ENCODE results near the gene TMEM186.
"Not testable (repeated sequence)": the region's sequence is repeated elsewhere in the genome, so short reads cannot be mapped to it uniquely, and the experiment has no call there.

TMEM186 gene

DNA sequence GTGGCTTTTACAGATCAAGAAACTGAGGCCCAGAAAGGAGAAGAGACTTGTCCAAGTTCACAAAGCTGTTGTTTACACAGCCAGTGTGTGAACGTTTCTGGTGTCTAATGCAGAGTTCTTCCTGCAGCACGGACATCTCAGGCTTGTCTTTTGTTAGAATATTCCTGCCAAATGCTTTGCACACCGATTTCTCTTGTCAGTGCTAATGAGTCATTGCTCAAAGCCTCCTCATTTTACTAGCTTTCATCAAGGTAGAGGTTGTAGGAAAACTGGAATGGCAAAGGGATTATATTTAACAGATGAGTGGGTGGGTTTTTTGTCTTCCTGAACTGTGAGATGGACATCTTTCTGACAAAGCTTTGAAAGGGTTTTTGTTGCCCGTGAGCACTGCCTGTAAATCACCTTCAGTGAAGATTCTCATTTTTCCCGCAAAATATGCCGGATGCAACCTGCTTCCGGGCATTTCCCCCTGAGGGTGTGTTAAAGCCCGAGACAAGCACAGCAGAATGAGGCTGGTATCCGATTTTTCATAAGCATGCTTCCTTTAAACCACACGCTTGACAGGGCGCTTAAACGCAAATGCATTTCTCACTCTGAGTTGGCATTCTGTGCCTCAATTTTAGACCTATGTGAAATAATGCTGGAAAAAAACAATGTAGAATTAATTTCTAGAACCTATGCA lies 14.9 kb upstream of the TMEM186 start:
- DNase-seq (ENCODE audit: low read depth in 2 of 2): no peak

DNA sequence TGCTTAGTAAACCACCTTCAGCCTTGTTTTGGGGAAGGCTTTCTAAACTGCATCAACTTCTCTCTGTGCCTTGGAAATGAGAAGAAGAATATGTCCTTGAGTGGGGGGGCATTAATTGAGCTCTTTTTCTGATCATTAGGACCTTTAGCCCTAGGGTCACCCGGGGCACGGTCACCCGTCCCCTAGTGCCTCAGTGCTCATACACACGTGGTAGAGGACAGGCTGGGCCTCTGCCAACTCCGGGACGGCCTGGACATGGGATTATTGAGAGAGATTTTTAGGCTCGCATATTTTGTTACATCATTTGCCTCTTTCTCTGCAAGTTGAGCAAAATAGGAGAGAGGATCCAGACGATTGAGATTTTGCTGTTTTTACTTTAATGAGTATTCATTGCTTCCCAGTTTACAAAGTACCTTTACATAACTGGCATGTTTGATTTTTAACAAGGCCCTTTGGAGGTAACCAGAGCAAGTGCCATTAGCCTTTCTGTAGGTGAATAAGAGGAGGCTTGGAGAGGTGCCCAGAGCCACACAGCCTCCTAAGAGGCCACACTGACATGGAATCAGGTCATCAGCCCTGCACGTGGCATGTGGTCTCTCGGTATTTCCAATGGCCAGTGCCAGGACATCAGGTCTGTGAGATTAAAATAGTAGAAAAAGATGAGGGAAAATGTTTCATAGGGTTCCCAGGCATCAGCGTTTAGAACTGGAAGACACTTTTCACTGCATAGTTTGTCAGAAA lies 11.3 kb upstream of the TMEM186 start:
- no peak for DNase-seq (ENCODE audit: low read depth in 2 of 2)

DNA sequence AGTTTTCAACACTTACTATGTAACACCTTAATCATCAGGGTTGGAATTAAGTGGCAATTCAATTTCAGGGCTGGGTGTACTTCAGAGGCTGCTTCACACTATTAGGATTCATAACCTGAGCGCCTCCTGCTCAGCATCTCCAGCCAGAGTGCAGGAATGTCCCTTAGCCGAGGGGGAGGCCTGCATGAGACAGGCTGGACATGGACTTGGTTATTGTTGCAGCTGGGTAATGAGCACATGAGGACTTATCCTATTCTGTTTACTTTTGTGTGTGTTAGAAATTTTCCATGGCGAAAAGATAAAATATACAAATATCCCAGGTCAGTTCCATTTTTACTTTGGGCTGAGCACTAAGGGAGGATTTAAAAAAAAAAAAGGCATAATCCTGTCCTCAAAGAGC lies 10.6 kb upstream of the TMEM186 start:
- no peak for DNase-seq (ENCODE audit: low read depth in 2 of 2)

DNA sequence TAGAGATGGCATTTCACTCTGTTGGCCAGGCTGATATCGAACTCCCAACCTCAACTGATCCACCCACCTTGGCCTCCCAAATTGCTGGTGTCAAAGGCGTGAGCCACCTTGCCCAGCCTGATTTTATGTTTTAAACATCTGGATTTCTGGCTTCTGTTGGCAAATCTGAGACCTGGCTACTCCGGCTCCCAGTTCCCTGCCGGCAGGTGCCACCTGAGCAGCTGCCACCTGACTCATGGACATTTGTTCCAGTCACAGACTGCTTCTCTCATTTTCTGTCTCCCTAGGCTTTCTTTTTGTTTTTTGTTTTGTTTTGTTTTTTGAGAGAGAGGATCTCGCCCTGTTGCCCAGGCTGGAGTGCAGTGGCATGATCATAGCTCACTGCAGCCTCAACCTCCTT lies 9.8 kb upstream of the TMEM186 start:
- DNase-seq (ENCODE audit: low read depth in 2 of 2): no peak

DNA sequence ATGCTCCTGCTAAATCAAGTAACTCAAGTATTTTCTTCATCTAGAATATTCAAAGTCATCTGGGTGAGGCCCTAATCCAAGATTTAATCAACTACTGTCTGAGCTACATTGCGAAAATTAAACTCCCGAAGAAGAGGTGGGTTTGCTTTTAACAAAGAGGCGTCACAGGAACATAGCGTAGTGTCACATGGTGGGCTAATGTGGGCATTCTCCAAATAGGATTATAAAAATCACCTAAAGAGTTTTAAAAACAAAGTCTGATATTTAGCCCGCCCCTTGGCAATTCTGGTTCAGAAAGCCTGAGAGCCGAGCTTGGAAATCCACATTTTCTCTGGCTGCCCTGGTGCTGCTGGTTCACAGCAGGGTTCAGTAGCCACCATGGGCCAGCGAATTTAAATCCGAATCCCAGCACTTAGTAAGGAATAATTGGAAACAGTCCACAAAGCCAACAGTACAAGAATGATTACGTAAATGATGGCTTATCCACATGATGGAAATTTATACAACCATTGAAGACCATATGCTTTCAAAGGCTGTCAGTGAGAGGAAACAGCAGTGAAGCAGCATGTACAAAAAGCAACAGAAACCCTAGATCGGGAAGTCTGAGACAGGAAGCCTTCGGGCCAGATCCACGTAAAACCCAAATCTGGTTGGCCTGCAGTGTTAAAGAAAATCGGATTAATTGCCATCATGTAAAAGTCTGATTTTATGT lies 9.0 kb upstream of the TMEM186 start:
- DNase-seq (ENCODE audit: low read depth in 2 of 2): no peak

DNA sequence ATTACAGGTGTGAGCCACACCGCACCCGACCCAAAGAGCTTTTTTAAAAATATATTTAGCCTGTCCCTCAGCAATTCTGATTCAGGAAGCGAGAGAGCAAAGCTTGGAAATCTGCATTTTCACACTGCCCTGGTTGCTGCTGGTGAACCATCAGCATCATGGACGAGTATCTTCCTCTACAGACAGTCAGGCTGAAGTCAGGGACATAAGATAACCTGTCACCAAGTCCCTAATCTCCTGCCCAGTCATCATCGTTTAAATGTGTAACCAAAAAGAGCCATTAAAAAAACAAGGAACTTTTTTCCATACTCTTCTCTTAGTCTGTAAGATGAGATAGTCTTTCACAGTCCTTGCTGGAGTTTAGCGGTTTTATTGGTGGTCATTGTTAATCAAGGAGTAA lies 6.9 kb upstream of the TMEM186 start:
- DNase-seq (ENCODE audit: low read depth in 2 of 2): no peak

DNA sequence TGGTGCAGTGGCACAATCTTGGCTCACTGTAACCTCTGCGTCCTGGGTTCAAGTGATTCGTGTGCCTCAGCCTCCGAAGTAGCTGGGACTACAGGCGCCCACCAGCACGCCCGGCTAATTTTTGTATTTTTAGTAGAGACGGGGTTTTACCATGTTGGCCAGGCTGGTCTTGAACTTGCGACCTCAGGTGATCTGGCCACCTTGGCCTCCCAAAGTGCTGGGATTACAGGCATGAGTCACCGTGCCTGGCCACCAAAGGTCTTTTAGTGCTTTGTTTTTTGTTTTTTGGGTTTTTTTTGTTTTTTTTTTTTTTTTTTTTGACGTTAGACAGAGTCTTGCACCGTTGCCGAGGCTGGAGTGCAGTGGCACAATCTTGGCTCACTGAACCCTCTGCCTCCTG lies 6.3 kb upstream of the TMEM186 start:
- DNase-seq (ENCODE audit: low read depth in 2 of 2): not testable (repeated sequence)

DNA sequence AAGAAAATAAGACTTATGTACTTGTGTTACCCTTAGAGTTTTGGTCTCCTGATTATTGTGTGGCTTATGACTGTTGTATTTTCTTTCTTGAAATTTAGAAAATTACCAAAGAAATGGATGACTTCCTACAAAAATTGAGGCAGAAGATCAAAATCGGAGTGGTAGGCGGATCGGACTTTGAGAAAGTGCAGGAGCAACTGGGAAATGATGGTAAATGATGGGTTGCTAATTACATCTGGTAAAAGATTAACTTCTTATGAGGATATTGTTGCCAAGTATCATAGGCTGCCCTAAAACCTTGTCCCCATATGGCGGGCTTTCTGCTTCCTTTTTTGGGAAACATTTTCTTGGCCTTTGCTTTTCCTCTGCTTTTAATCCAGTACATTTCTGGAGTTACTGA lies 4.3 kb upstream of the TMEM186 start:
- no peak for DNase-seq (ENCODE audit: low read depth in 2 of 2)

DNA sequence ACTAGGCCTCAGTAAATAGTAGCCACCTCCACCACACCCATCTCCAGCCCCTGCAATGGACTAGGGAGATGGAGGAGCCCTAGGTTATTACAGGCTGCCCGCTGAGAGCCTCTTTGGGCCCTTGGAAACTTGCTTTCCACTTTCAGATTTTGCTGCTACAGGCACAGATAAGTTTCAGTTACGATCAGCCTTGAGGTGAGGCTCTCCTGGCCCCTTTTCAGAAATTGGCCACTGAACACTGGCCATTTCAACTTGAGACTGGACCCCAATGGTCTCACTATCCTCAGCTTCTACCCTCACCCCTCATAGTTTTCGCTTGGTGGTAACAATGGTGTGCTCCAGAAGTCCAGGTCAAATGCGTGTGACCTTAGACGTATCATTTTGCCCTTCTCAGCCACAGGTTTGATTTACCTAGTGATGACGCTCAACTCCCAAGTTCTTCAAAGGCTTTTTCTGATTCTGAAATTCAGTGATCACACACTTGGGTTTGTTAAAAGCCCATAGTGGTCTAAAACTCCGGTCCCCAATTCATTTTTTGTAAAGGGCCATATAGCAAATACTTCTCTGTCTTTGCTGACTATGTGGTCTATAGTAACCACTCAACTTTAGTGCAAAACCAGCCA lies 1.2 kb upstream of the TMEM186 start:
- no peak for DNase-seq (ENCODE audit: low read depth in 2 of 2)

DNA sequence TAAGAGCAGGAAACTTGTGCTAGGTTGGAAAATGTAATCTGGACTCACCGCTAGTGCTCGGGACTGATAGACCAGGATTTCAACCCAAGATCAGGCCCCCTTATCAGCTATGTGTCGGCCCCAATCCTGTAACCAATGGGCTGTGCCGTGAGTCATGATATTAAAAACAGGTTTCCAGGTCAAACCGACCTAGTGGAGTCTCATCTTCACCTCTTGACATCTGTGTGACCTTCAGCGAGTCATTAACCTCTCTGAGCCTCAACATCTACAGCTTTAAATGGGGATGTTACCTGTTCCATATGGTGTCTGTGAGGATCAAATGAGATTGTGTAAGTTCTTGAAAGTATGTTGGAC lies 712 bp upstream of the TMEM186 start:
- DNase-seq (ENCODE audit: low read depth in 2 of 2): no peak

DNA sequence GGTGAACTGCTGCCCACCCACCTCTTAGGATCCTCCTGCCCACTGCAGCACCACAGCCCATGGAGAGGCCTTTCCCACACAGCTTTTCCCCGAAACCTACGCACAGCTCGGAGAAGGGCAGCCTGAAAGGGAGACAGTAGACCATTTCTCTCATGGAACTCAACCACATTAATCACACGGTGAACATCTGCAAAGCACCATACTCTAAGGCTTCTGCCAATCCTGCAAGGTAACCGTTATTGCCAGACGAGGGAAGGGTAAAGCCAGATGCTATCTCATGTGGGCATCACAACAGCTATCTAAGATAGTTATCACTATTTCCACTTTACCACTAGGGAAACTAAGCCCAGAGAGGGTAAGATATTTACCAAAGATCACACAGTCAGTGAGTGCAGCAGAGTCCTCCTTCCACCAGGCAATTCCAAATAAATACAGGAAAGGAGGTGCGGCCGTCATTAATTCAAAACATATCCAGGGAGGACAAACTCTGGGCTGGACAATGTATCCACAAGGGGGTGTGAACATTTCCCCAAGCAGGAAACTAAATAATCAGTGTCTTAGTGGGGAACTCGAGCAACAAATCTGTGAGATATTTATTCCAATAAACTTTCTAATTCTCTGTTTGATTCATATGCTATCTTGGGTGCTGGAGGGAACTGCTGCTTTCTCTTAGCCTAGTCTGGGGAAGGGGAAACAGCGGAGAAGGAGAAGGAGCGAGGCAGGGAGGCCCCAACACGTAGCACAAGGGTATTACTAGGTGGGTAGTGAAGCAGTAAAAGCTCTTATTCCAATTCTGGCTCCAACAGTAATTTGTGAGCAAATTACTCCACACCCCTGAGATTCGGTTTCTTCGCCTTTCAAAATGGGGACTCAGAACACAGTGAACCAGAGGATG lies 723 bp downstream of the TMEM186 start:
- no peak for DNase-seq (ENCODE audit: low read depth in 2 of 2)

DNA sequence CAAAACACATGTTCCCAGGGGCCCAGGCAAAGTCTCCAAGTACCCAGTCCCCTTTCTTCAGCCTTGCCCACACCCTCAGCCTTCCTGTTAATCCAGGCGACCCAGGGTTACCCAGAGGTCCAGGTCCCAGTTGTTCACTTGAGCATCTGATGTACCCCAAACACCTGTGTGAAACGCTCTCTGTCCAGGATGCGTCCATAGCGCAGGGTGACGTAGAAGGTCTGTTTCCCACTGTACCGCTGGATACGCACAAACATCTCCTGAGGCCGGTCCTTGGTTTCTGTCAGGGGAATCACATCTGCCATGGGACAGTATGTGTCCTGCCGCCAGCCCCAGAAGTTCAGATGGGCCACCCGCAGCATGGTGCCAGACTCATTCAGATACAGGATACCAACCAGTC lies 1.6 kb downstream of the TMEM186 start:
- DNase-seq (ENCODE audit: low read depth in 2 of 2): no peak

DNA sequence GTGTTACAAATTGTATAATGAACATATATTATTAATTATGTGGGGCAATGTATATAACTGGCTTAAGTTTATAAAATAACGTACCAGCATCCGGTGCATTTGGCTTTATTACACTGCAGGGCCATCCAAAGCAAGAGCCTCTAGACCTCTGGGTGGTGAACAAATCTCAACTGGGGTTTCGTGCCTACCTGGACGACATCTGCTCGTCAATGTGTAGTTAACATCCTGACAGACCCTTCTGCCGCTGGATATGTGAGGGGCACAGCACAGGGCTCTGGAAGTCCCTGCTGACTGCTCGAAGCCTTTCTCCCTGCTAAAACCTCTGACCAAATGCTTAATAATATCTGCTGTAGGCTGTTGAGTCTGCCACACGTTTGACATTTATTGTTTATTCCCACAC lies 2.3 kb downstream of the TMEM186 start:
- DNase-seq (ENCODE audit: low read depth in 2 of 2): no peak

DNA sequence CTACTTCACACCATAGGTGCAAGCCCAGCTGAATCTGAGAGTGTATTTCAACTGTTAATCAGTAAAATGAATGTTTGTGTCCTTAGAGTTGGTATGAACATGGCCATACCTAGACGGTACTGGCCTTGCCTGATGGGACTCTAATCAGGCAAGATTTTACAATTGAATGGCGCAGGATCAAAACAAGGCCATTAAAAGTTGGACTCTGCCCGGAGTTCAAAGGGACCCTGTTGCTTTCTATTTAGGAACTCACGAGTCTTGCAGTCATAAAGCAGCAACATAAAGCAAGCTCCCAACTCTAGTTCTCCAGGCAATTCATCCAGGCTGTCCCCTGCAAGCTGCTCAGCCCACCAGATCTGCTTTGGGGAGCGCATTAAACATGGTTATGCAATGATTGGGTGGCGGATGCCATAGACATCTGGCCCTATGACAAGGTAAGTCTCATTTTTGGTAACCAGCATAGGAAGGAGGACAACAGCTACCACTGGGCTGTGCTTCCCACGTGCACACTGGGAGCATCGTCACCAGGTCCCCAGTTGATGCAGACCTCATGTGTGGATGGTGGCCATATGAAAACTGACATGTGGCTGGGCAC lies 8.8 kb downstream of the TMEM186 start:
- no peak for DNase-seq (ENCODE audit: low read depth in 2 of 2)

DNA sequence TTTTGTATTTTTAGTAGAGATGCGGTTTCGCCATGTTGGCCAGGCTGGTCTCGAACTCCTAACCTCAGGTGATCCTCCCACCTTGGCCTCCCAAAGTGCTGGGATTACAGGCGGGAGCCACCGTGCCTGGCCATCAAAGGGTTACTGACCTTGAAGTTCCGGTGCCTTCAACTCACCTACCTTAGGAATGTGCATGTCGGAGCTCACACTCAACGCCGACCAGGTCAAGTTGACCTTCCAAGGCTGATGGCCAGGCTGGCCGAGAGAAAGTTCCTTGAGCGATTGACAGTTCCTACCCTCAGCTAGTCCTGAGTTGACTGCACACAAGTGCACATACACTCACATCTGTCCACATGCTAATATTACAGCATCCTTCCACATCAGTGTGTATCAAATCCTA lies 11.1 kb downstream of the TMEM186 start:
- not testable (repeated sequence) for DNase-seq (ENCODE audit: low read depth in 2 of 2)

DNA sequence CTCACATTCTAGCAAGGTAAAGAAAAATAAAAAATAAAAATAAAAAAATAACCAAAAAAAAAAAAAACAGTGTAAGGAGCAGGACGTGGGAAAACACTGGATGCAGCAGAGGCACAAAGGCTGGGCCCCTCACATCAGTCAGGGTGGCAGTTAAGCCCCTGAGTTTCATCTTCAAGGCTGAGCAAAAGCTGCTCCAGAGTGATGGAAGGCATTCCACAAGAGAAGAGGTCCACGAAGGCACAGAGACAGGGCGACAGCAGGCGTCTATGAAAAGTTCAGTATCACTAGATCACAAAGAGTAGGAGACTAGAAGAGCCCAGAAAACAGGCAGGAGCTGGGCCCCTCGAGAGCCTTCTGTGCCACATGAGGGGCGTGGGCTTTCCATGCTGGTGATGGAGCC lies 12.0 kb downstream of the TMEM186 start:
- no peak for DNase-seq (ENCODE audit: low read depth in 2 of 2)

DNA sequence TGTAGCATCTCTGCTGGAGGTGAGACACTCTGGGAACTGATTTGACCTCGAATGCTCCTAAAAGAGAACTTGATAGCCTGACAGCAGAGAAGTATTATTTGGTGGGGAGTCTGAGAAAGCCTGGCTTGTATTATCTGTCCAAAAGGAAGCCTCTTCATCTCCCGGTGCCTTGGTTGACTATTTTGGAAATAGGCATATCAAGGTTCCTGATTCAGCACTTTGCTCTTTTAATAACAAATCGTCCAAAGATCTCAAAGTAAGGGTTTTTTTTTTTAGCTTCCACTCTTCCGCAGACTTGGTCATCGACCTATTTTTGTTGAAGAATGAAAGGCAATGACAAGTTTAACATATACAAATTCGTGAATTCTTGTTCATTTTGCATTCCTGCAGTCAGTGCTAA lies 14.8 kb downstream of the TMEM186 start:
- no peak for DNase-seq (ENCODE audit: low read depth in 2 of 2)

DNA sequence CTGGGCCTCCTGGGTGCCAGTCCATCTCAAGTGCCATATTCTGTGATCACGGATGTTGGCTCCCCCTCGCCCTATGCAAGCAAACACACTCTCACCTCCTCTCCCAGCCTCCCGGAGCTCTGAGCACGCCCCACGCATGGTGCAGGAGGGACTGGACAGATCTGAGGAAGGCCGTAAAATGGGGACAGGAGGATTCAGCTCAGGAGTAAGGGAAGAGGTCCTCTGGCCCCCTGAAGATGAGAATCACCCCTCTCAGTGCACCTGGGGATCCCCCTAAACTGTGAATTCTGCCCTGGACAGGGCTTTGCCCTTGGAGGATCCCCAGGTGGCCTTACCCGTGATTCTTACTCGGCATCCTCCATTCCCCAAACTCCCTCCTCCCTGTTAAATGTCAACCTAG lies 15.6 kb downstream of the TMEM186 start:
- no peak for DNase-seq (ENCODE audit: low read depth in 2 of 2)

DNA sequence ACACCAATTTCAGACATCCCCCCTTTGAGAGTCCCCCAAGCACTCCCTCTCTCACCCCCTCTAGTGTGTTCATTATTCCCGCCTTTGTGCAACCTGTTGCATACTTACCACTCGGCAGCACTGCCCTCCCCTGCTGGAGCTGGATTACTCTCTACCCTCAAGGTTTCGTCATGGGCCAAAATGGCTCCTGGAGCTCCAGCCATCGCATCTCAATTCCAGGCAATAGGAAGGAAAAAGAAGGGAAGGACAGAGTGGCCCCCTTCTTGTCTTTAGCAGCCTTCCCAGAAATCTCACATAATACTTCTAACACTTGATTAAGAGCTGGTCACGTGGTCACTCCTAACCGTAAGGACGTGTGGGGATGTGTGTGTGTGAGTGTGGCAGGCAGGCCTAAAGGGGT lies 20.2 kb downstream of the TMEM186 start:
- no peak for DNase-seq (ENCODE audit: low read depth in 2 of 2)

DNA sequence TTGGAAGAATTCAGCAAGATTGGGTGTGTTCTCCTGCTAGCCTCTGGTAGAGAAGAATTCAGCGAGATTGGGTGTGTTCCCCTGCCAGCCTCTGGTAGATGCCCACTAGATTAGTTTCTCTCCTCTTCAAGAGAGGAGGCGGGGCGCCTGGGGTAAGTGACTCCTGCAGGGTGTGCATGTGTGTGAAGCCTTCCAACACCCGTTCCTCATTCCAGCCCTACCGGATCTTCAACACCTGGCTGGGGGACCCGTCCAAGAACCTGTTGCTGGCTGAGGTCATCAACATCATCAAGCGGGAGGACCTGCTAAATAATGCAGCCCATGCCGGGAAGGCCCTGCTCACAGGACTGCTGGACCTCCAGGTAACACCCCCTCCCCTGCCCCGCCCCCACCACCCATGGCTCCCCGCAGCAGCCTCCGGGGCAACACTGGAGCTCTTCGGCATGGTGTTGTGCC lies 21.3 kb downstream of the TMEM186 start:
- DNase-seq (ENCODE audit: low read depth in 2 of 2): no peak

DNA sequence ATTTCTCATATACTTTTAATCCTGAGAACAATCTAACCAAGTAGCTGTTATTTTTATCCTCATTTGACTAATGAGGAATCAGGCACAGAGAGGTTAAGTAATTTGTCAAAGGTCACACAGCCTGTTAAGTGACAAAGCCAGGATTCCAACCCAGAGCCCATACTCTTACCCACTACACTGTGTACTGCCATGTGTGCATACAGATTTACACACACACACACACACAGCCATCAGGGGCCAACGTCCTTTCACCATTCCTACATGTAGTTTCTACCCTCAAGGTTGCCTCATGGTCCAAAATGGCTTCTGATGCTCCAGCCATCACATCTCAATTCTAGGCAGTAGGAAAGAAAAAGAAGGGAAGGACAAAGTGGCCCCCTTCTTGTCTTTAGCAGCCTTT lies 22.1 kb downstream of the TMEM186 start:
- DNase-seq (ENCODE audit: low read depth in 2 of 2): no peak
